B cell (primary cell): Measurements from ENCODE around the gene GGTA1. TPM values are rescaled to one million over a fixed set of nuclear protein-coding genes. Genes with fewer than 3 reads are reported as not detected.

ENCODE experiments used
- ATAC-seq: fragments of 200-7000 bp; cut with Tn5 transposase; one replicate; pipeline ENCODE4 v1.10.0; 2021; ENCODE audit warnings: low read depth, mild to moderate bottlenecking, moderate number of reproducible peaks, moderate library complexity
- CTCF ChIA-PET: fragments of 350-600 bp; sonication (Branson Sonifier 250); formaldehyde crosslinking; loops from one replicate; lab custom pipeline; 2021; ENCODE audit warnings: antibody characterized with exemption, inconsistent platforms; lab: Charles Lee
- POLR2A ChIA-PET: fragments of 350-600 bp; sonication (Branson Sonifier 250); formaldehyde crosslinking; loops from one replicate; lab custom pipeline; 2021; ENCODE audit warnings: antibody characterized with exemption; lab: Charles Lee
- DNase-seq: peaks from one replicate; pipeline ENCODE4 v3.0.0; 2013
- H2AFZ ChIP-seq: 2 replicates; pipeline ENCODE4 v1.6.1; 2012; ENCODE audit warnings: mild to moderate bottlenecking, low read depth, low read length; ENCODE audit not compliant: insufficient read depth, poor library complexity, severe bottlenecking
- H3K27ac ChIP-seq, 2 donors: 1 replicate in 1 of 2; 2 replicates in 1 of 2; pipeline ENCODE4 v1.5.1; 2012 to 2013; ENCODE audit warnings: low read length in 2 of 2, mild to moderate bottlenecking in 2 of 2, moderate library complexity in 1 of 2
- H3K27me3 ChIP-seq, 4 experiments: fragments of 200-600 bp in 1 of 4; sonication (generic) in 1 of 4; replicated peaks in 1 of 4; 1 replicate in 2 of 4; 2 replicates in 2 of 4; pipeline versions ENCODE4 v1.6.1 to v1.7.0; 2013 to 2016; ENCODE audit warnings: low read length in 3 of 4, mild to moderate bottlenecking in 2 of 4, mixed read lengths in 1 of 4, moderate library complexity in 1 of 4; ENCODE audit not compliant: insufficient read depth in 4 of 4, control insufficient read depth in 3 of 4; ENCODE audit errors: control extremely low read depth in 1 of 4
- H3K36me3 ChIP-seq, 2 experiments: replicated peaks in 1 of 2; 1 replicate in 1 of 2; 2 replicates in 1 of 2; pipeline versions ENCODE4 v1.6.1 to v1.7.1; 2013; ENCODE audit warnings: low read length in 1 of 2; ENCODE audit not compliant: insufficient read depth in 2 of 2, control insufficient read depth in 1 of 2; ENCODE audit errors: control extremely low read depth in 1 of 2, extremely low read depth in 1 of 2
- H3K4me1 ChIP-seq, 2 donors: fragments of 200-600 bp in 1 of 2; sonication (generic) in 1 of 2; 1 replicate in 1 of 2; 2 replicates in 1 of 2; pipeline versions ENCODE4 v1.5.1 to v1.6.1; 2013 to 2017; ENCODE audit warnings: low read length in 2 of 2; ENCODE audit not compliant: control insufficient read depth in 2 of 2, insufficient read depth in 2 of 2
- H3K4me2 ChIP-seq: replicated peaks from 2 replicates; pipeline ENCODE3; 2012; ENCODE audit warnings: mild to moderate bottlenecking, low read depth, low read length; ENCODE audit not compliant: poor library complexity, severe bottlenecking
- H3K4me3 ChIP-seq, 5 experiments: fragments of 200-600 bp in 1 of 5; sonication (generic) in 1 of 5; 1 replicate in 3 of 5; 2 replicates in 2 of 5; pipeline versions ENCODE4 v1.5.1 to v1.7.0; 2011 to 2016; ENCODE audit warnings: low read length in 4 of 5, mild to moderate bottlenecking in 4 of 5, low read depth in 2 of 5, control low read depth in 1 of 5, moderate library complexity in 1 of 5; ENCODE audit not compliant: insufficient read depth in 1 of 5; ENCODE audit errors: control extremely low read depth in 1 of 5, extremely low read depth in 1 of 5
- H3K79me2 ChIP-seq: fragments of 200-600 bp; sonication (generic); one replicate; pipeline ENCODE4 v1.6.0; 2016; ENCODE audit warnings: low read length; ENCODE audit not compliant: control insufficient read depth, insufficient read depth
- H3K9ac ChIP-seq: fragments of 200-600 bp; sonication (generic); 2 replicates; pipeline ENCODE4 v1.6.1; 2017; ENCODE audit warnings: mild to moderate bottlenecking, low read length, moderate library complexity
- H3K9me3 ChIP-seq, 3 donors: one replicate each; pipeline versions ENCODE4 v1.6.1 to v1.7.1; 2013; ENCODE audit warnings: low read length in 2 of 3; ENCODE audit not compliant: control insufficient read depth in 2 of 3, insufficient read depth in 1 of 3; ENCODE audit errors: control extremely low read depth in 1 of 3
- H4K20me1 ChIP-seq: 2 replicates; pipeline ENCODE4 v1.6.0; 2012; ENCODE audit warnings: mild to moderate bottlenecking, low read length; ENCODE audit not compliant: insufficient read depth, control insufficient read depth, poor library complexity, severe bottlenecking
- H3K27ac Mint-ChIP-seq: one replicate; pipeline ENCODE4 v1.8.0; 2021; ENCODE audit warnings: mixed read lengths
- H3K27me3 Mint-ChIP-seq: one replicate; pipeline ENCODE4 v1.8.0; 2021; ENCODE audit warnings: mixed read lengths
- H3K4me1 Mint-ChIP-seq: one replicate; pipeline ENCODE4 v1.8.0; 2021; ENCODE audit warnings: mixed read lengths
- H3K4me3 Mint-ChIP-seq: one replicate; pipeline ENCODE4 v1.8.0; 2021; ENCODE audit warnings: mixed read lengths
- H3K9me3 Mint-ChIP-seq: one replicate; pipeline ENCODE4 v1.8.0; 2022; ENCODE audit warnings: mixed read lengths; ENCODE audit not compliant: insufficient read depth
- EZH2 ChIP-seq: IDR thresholded peaks from 2 replicates; pipeline ENCODE4 v1.6.1; 2012; ENCODE audit warnings: borderline replicate concordance, low read depth, mild to moderate bottlenecking, moderate library complexity, low read length; ENCODE audit not compliant: insufficient read depth, poor library complexity, severe bottlenecking
- WGBS: methylation state at CpG from one replicate; pipeline ENCODE4 v1.1.5; 2013; ENCODE audit warnings: missing lambda C conversion rate; ENCODE audit not compliant: insufficient coverage; 5-methylcytosine and 5-hydroxymethylcytosine counted together
- intact Hi-C: fragments of 100-400 bp; cut with micrococcal nuclease; formaldehyde crosslinking; loops from one replicate; pipeline ENCODE4 v1.10.0; 2022
- polyA plus RNA-seq: library from polyadenylated mRNA; depleted of rRNA; stranded (reverse); fragments of >200 nt; gene quantifications from 2 replicates; pipeline ENCODE4 v1.2.3, GENCODE V29; 2012
- total RNA-seq, 2 donors: library from RNA; stranded (reverse); fragments of 120-200 nt in 1 of 2; gene quantifications; 1 replicate in 1 of 2; 2 replicates in 1 of 2; pipeline versions ENCODE4 v1.2.3 to v1.2.4, GENCODE V29; 2013 to 2022
- TF ChIP-seq, protein P1 (sequence below): fragments of 200-600 bp; IDR thresholded peaks from one replicate; pipeline ENCODE4 v1.8.0; 2022; ENCODE audit warnings: antibody characterized with exemption, mild to moderate bottlenecking

GGTA1 gene
- total and polyA plus RNA-seq, 2 donors (not counting 1 experiment from before 2014, with no cell fraction given), result not detected

- TF ChIP-seq, protein P1, sequence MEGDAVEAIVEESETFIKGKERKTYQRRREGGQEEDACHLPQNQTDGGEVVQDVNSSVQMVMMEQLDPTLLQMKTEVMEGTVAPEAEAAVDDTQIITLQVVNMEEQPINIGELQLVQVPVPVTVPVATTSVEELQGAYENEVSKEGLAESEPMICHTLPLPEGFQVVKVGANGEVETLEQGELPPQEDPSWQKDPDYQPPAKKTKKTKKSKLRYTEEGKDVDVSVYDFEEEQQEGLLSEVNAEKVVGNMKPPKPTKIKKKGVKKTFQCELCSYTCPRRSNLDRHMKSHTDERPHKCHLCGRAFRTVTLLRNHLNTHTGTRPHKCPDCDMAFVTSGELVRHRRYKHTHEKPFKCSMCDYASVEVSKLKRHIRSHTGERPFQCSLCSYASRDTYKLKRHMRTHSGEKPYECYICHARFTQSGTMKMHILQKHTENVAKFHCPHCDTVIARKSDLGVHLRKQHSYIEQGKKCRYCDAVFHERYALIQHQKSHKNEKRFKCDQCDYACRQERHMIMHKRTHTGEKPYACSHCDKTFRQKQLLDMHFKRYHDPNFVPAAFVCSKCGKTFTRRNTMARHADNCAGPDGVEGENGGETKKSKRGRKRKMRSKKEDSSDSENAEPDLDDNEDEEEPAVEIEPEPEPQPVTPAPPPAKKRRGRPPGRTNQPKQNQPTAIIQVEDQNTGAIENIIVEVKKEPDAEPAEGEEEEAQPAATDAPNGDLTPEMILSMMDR, result no peak
- TF ChIP-seq EZH2, result no peak
- Histone ChIP-seq H3K79me2 (no peaks in the 10 kb centered on the region), H4K20me1 (no peaks in the 10 kb centered on the region), H3K9me3 (no peaks in the 10 kb centered on the region), H3K27me3 (peaks cover 0 to 13% (median 1%) of the 10 kb centered on the region in 4 experiments), H2AFZ (no peak overlapping the region), H3K9ac (no peak overlapping the region), H3K4me3 (no peak overlapping the region), H3K27ac (no peak overlapping the region), H3K36me3 (no peaks in the 10 kb centered on the region), H3K4me2 (no peak overlapping the region), H3K4me1 (no peaks in the 10 kb centered on the region)
- Mint-ChIP-seq H3K4me1 (no peaks in the 10 kb centered on the region), H3K9me3 (no peaks in the 10 kb centered on the region), H3K4me3 (no peak overlapping the region), H3K27me3 (peaks cover 24% of the 10 kb centered on the region), H3K27ac (no peak overlapping the region)
- ChIA-PET POLR2A (no interaction called here), CTCF (no interaction called here)
- DNase-seq, result no peak
- WGBS, result 80% methylated on average over 9 of the region's 10 CpGs
- intact Hi-C loops, result no loop called here
- no peak for ATAC-seq
Observed at GRCh38 chr9:121474231-121474947, 25.3 kb downstream of the GGTA1 start.

GRCh38 chr9:121473229-121473628 is 26.4 kb downstream of the GGTA1 start:
- peaks cover 0 to 13% (median 1%) of the 10 kb centered on the region in 4 experiments for H3K27me3 ChIP-seq
- peaks cover 29% of the 10 kb centered on the region for H3K27me3 Mint-ChIP-seq
- no peaks in the 10 kb centered on the region for H3K79me2 ChIP-seq

More at GRCh38 chr9:121473229-121473628, 26.4 kb downstream of the GGTA1 start:
- intact Hi-C loops, result no loop called here
- no peak overlapping the region for H3K4me2 ChIP-seq
- TF ChIP-seq EZH2, result no peak
- TF ChIP-seq, protein P1, result no peak
- no peaks in the 10 kb centered on the region for H3K9me3 ChIP-seq
- DNase-seq (no peak), ATAC-seq (no peak)
- POLR2A ChIA-PET, result no interaction called here
- no peaks in the 10 kb centered on the region for H3K36me3 ChIP-seq
- H3K27ac Mint-ChIP-seq, result no peak overlapping the region
- no peak overlapping the region for H3K4me3 Mint-ChIP-seq
- H3K4me1 Mint-ChIP-seq, result no peaks in the 10 kb centered on the region
- H2AFZ ChIP-seq, result no peak overlapping the region
- H3K4me3 ChIP-seq, result no peak overlapping the region
- H3K27ac ChIP-seq, result no peak overlapping the region
- H3K4me1 ChIP-seq, result no peaks in the 10 kb centered on the region
- no peak overlapping the region for H3K9ac ChIP-seq
- 96% methylated on average over 2 of the region's 6 CpGs for WGBS
- no peaks in the 10 kb centered on the region for H3K9me3 Mint-ChIP-seq
- CTCF ChIA-PET, result no interaction called here
- H4K20me1 ChIP-seq, result no peaks in the 10 kb centered on the region
